ENCODE data around the gene EMC7. TPM values are rescaled to one million over a fixed set of nuclear protein-coding genes. Genes with fewer than 3 reads are reported as not detected.

Gene EMC7
- total and polyA plus RNA-seq, 9 of the 15 experiments (the other 6 are each of a cell fraction or from before 2014, with no cell fraction given) = 25.8 to 92.8 (median 49.7) TPM

DNA sequence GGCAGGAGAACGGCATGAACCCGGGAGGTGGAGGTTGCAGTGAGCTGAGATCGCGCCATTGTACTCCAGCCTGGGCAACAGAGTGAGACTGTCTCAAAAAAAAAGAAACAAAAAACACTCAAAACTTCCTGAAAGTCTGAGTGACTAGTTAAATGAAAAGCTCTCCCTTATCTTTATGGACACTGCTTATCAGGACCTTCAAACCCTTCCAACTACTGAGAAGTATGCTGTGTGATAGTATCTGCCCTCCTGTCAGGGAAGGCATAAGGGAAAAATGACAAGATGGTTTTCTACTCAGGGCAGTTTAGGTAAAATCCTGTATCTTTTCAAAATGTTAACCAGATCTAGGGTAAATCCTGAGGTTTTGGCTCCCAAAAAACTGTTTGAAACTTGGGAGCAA, 21.8 kb downstream of the EMC7 start (continued):
- TF ChIP-seq, protein P1, sequence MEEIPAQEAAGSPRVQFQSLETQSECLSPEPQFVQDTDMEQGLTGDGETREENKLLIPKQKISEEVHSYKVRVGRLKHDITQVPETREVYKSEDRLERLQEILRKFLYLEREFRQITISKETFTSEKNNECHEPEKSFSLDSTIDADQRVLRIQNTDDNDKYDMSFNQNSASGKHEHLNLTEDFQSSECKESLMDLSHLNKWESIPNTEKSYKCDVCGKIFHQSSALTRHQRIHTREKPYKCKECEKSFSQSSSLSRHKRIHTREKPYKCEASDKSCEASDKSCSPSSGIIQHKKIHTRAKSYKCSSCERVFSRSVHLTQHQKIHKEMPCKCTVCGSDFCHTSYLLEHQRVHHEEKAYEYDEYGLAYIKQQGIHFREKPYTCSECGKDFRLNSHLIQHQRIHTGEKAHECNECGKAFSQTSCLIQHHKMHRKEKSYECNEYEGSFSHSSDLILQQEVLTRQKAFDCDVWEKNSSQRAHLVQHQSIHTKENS (CRISPR knock-in tag; IDR thresholded peaks at IDR 0.05) = no peak
- TF ChIP-seq KAT2B (IDR thresholded peaks at IDR 0.05; ENCODE audit: low read depth, low read length) (no peak), ZNF239 (CRISPR knock-in tag; IDR thresholded peaks at IDR 0.05) (peak; percentile 95), NCOR1 (IDR thresholded peaks at IDR 0.05) (peak; percentile 42; the same call in 1 of the 2 replicates), ZFX (CRISPR knock-in tag; IDR thresholded peaks at IDR 0.05) (no peak), SMARCA4 (IDR thresholded peaks at IDR 0.05) (peak; percentile 83), ATF7 (IDR thresholded peaks at IDR 0.05) (0 out of 2 replicates have a peak, but pooled peaks have one; percentile 15), SOX6 (IDR thresholded peaks at IDR 0.05) (peak; percentile 62; the same call in 1 of the 2 replicates), ZNF217 (CRISPR knock-in tag; IDR thresholded peaks at IDR 0.05) (no peak)
- TF ChIP-seq, protein P2, sequence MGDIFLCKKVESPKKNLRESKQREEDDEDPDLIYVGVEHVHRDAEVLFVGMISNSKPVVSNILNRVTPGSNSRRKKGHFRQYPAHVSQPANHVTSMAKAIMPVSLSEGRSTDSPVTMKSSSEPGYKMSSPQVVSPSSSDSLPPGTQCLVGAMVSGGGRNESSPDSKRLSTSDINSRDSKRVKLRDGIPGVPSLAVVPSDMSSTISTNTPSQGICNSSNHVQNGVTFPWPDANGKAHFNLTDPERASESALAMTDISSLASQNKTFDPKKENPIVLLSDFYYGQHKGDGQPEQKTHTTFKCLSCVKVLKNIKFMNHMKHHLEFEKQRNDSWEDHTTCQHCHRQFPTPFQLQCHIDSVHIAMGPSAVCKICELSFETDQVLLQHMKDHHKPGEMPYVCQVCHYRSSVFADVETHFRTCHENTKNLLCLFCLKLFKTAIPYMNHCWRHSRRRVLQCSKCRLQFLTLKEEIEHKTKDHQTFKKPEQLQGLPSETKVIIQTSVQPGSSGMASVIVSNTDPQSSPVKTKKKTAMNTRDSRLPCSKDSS (IDR thresholded peaks at IDR 0.05; ENCODE audit: low read depth, partially characterized antibody) = no peak
- TF ChIP-seq, protein P3, sequence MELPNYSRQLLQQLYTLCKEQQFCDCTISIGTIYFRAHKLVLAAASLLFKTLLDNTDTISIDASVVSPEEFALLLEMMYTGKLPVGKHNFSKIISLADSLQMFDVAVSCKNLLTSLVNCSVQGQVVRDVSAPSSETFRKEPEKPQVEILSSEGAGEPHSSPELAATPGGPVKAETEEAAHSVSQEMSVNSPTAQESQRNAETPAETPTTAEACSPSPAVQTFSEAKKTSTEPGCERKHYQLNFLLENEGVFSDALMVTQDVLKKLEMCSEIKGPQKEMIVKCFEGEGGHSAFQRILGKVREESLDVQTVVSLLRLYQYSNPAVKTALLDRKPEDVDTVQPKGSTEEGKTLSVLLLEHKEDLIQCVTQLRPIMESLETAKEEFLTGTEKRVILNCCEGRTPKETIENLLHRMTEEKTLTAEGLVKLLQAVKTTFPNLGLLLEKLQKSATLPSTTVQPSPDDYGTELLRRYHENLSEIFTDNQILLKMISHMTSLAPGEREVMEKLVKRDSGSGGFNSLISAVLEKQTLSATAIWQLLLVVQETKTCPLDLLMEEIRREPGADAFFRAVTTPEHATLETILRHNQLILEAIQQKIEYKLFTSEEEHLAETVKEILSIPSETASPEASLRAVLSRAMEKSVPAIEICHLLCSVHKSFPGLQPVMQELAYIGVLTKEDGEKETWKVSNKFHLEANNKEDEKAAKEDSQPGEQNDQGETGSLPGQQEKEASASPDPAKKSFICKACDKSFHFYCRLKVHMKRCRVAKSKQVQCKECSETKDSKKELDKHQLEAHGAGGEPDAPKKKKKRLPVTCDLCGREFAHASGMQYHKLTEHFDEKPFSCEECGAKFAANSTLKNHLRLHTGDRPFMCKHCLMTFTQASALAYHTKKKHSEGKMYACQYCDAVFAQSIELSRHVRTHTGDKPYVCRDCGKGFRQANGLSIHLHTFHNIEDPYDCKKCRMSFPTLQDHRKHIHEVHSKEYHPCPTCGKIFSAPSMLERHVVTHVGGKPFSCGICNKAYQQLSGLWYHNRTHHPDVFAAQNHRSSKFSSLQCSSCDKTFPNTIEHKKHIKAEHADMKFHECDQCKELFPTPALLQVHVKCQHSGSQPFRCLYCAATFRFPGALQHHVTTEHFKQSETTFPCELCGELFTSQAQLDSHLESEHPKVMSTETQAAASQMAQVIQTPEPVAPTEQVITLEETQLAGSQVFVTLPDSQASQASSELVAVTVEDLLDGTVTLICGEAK (IDR thresholded peaks at IDR 0.05) = 0 out of 2 replicates have a peak, but pooled peaks have one; percentile 5
- TF ChIP-seq, protein P3 (CRISPR knock-in tag; IDR thresholded peaks at IDR 0.05) = no peak

Data from K562 (cell line).